ENCODE data around the gene HES2.
"Not testable (repeated sequence)": the region's sequence is repeated elsewhere in the genome, so short reads cannot be mapped to it uniquely, and the experiment has no call there.

The HES2 gene

GRCh38 chr1:6391951-6392808 is 27.5 kb downstream of the HES2 start:
- no peak for DNase-seq (ENCODE audit: insufficient read length, low spot score)
- TF ChIP-seq POLR2A (IDR thresholded peaks at IDR 0.05; ENCODE audit: low read depth, low read length) (no peak), POLR2AphosphoS5 (IDR thresholded peaks at IDR 0.05; ENCODE audit: low read depth, low read length) (no peak), SPI1 (IDR thresholded peaks at IDR 0.05; ENCODE audit: low read depth, low read length) (no peak), TAF1 (IDR thresholded peaks at IDR 0.05; ENCODE audit: low read depth, low read length) (no peak), POU2F2 (IDR thresholded peaks at IDR 0.05; ENCODE audit: low read depth, low read length) (no peak), PAX5 (IDR thresholded peaks at IDR 0.05; ENCODE audit: insufficient read depth, low read length, severe bottlenecking) (no peak)
- peak; percentile 72 for FAIRE-seq

DNA sequence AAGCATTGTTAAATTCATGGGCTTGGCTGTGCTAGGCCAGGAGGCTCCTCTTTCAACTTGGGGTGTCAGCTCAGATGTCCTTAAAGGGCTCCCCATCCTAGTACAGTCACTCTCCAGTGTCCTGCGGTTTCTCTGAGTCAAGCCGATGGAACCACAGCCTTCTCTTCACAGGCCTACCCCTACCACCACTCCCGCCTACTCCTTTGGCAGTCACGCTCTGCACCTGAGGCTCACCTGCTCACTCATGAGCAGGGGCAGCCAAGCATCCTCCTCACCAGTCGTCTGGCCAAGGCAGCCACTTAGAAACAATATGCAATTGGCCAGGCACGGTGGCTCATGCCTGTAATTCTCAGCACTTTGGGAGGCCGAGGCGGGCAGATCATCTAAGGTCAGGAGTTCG is 29.7 kb downstream of the HES2 start:
- DNase-seq (ENCODE audit: insufficient read length, low spot score) (no peak), FAIRE-seq (no peak)
- no peak for TF ChIP-seq PAX5 (IDR thresholded peaks at IDR 0.05; ENCODE audit: insufficient read depth, low read length, severe bottlenecking)
- TF ChIP-seq SPI1 (IDR thresholded peaks at IDR 0.05; ENCODE audit: low read depth, low read length) = no peak
- no peak for TF ChIP-seq POLR2A (IDR thresholded peaks at IDR 0.05; ENCODE audit: low read depth, low read length)
- no peak for TF ChIP-seq TAF1 (IDR thresholded peaks at IDR 0.05; ENCODE audit: low read depth, low read length)
- no peak for TF ChIP-seq POU2F2 (IDR thresholded peaks at IDR 0.05; ENCODE audit: low read depth, low read length)
- no peak for TF ChIP-seq POLR2AphosphoS5 (IDR thresholded peaks at IDR 0.05; ENCODE audit: low read depth, low read length)

DNA sequence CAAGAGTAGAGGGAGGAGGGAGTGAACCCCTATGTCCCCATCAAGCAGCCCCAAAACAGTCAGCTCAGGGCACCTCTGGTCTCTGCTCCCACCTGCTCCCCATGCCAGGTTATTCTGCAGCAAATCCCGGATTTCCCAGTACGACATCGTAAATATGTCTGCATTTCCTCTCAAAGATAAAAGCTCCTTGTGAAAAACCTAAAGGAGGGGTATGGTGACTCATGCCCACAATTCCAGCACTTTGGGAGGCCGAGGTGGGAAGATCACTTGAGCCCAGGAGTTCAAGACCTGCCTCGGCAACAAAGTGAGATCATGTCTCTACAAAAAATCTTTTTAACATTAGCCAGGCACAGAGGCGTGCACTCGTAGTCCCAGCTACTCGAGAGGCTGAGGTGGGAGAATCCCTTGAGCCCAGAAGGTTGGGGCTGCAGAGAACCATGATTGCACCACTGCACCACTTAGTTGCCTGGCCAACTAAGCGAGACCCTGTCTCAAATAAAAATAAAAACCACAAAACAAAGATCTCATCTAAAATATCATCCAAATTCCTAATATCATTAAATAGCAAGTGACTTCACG is 33.3 kb downstream of the HES2 start:
- DNase-seq (ENCODE audit: insufficient read length, low spot score) = no peak
- no peak for FAIRE-seq
- TF ChIP-seq POLR2AphosphoS5 (IDR thresholded peaks at IDR 0.05; ENCODE audit: low read depth, low read length) = no peak
- TF ChIP-seq PAX5 (IDR thresholded peaks at IDR 0.05; ENCODE audit: insufficient read depth, low read length, severe bottlenecking) = no peak
- no peak for TF ChIP-seq TAF1 (IDR thresholded peaks at IDR 0.05; ENCODE audit: low read depth, low read length)
- no peak for TF ChIP-seq POLR2A (IDR thresholded peaks at IDR 0.05; ENCODE audit: low read depth, low read length)
- TF ChIP-seq SPI1 (IDR thresholded peaks at IDR 0.05; ENCODE audit: low read depth, low read length) = no peak
- no peak for TF ChIP-seq POU2F2 (IDR thresholded peaks at IDR 0.05; ENCODE audit: low read depth, low read length)

DNA sequence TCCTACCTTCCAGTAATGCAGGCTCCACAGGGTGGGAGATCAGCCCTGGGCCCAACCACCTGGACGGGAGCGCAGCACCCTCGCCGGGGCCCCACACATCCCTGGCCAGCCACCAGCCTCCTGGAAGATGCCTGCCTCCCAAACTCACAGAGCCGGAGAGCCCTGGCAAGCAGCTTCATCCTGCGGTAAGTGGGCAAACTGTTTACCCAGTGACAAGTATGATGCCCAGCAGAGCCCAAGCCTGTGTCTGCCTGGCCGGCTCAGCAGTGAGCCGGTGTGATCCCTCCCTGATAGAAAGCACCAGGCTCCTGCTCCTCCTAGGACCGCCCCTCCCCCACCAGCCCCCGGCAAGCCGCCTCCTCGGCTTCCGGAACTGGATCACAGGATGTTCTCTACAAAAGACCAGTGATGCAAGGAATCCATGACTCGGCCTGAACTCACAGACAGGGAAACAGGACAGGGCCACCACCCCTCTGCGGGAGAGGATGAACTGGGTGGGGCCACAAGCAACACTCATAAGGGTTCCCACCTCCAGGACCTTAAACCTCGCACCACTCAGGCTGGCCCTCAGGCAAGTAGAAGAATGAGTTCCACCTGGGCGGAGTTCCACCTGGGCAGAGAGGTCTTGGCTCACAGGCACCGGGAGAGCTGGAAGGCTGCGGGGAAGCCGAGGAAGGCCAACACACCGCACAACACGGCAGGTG is 34.1 kb downstream of the HES2 start:
- DNase-seq (ENCODE audit: insufficient read length, low spot score) = no peak
- no peak for FAIRE-seq

DNA sequence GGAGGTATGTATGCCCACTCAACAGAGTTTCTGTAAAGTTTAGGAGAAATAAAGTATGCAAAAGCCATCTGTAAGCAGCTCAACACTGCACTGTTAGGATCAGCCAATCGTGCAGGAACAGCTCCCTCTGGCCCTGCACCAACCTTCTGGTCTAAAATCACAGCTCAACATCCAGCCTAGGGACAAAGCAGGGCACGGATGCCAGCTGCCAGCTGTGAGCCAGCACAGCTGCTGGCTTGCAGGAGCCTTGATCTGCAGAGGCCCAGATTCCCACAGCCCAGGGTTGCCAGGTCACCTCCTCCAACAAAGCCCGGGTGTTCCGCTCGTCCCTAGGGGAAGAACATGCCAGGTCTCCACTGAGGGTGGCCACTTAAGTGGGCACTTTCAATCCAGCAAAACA is 34.8 kb downstream of the HES2 start:
- TF ChIP-seq POLR2A (IDR thresholded peaks at IDR 0.05; ENCODE audit: low read depth, low read length) = no peak
- FAIRE-seq = no peak
- DNase-seq (ENCODE audit: insufficient read length, low spot score) = no peak

More for the DNA sequence above, 34.1 kb downstream of the HES2 start:
- TF ChIP-seq POLR2AphosphoS5 (IDR thresholded peaks at IDR 0.05; ENCODE audit: low read depth, low read length) (no peak), SPI1 (IDR thresholded peaks at IDR 0.05; ENCODE audit: low read depth, low read length) (no peak), PAX5 (IDR thresholded peaks at IDR 0.05; ENCODE audit: insufficient read depth, low read length, severe bottlenecking) (no peak), POU2F2 (IDR thresholded peaks at IDR 0.05; ENCODE audit: low read depth, low read length) (no peak), TAF1 (IDR thresholded peaks at IDR 0.05; ENCODE audit: low read depth, low read length) (no peak), POLR2A (IDR thresholded peaks at IDR 0.05; ENCODE audit: low read depth, low read length) (no peak)

DNA sequence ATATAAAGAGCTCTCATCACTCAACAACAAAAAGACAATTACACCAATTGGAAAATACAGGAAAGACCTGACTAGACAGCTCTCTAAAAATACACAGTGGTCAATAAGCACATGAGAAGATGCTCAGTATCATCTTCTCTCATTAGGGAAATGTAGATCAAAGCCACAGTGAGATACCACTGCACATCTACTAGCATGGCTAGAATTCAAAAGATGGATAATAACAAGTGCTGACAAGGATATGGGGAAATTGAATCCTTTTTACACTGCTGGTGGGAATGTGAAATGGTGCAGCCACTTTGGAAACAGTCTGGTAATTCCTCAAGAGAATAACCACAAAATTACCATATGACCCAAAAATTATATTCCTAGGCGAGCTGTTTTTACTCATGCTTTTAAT is 35.6 kb downstream of the HES2 start:
- FAIRE-seq = no peak
- TF ChIP-seq POU2F2 (IDR thresholded peaks at IDR 0.05; ENCODE audit: low read depth, low read length) (no peak), POLR2AphosphoS5 (IDR thresholded peaks at IDR 0.05; ENCODE audit: low read depth, low read length) (no peak)
- DNase-seq (ENCODE audit: insufficient read length, low spot score) = no peak

DNA sequence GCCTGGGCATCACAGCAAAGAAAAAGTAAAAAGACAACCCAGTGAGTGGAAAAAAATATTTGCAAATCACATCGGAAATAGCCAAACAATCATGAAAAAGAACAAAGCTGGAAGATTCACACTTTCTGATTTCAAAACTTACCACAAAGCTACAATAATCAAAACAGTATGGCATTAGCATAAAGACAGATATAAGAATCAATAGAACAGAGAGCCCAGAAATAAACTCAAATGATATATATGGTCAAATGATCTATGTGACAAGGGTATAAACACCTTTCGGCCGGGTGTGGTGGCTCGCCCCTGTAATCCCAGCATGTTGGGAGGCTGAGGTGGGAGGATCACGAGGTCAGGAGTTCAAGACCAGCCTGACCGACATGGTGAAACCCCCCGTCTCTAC is 39.7 kb downstream of the HES2 start:
- DNase-seq (ENCODE audit: insufficient read length, low spot score) (no peak), FAIRE-seq (no peak)
- TF ChIP-seq PAX5 (IDR thresholded peaks at IDR 0.05; ENCODE audit: insufficient read depth, low read length, severe bottlenecking) (no peak), POLR2A (IDR thresholded peaks at IDR 0.05; ENCODE audit: low read depth, low read length) (no peak), SPI1 (IDR thresholded peaks at IDR 0.05; ENCODE audit: low read depth, low read length) (no peak), POU2F2 (IDR thresholded peaks at IDR 0.05; ENCODE audit: low read depth, low read length) (no peak), TAF1 (IDR thresholded peaks at IDR 0.05; ENCODE audit: low read depth, low read length) (no peak), POLR2AphosphoS5 (IDR thresholded peaks at IDR 0.05; ENCODE audit: low read depth, low read length) (no peak)

GRCh38 chr1:6378096-6378746 is 41.5 kb downstream of the HES2 start:
- DNase-seq (ENCODE audit: insufficient read length, low spot score) = no peak
- TF ChIP-seq POLR2A (IDR thresholded peaks at IDR 0.05; ENCODE audit: low read depth, low read length) (no peak), SPI1 (IDR thresholded peaks at IDR 0.05; ENCODE audit: low read depth, low read length) (no peak), POLR2AphosphoS5 (IDR thresholded peaks at IDR 0.05; ENCODE audit: low read depth, low read length) (no peak), POU2F2 (IDR thresholded peaks at IDR 0.05; ENCODE audit: low read depth, low read length) (no peak), TAF1 (IDR thresholded peaks at IDR 0.05; ENCODE audit: low read depth, low read length) (no peak), PAX5 (IDR thresholded peaks at IDR 0.05; ENCODE audit: insufficient read depth, low read length, severe bottlenecking) (no peak)
- no peak for FAIRE-seq

GRCh38 chr1:6373961-6374720 is 45.6 kb downstream of the HES2 start:
- TF ChIP-seq POLR2AphosphoS5 (IDR thresholded peaks at IDR 0.05; ENCODE audit: low read depth, low read length) (no peak), PAX5 (IDR thresholded peaks at IDR 0.05; ENCODE audit: insufficient read depth, low read length, severe bottlenecking) (no peak), POU2F2 (IDR thresholded peaks at IDR 0.05; ENCODE audit: low read depth, low read length) (no peak)
- DNase-seq (ENCODE audit: insufficient read length, low spot score) (no peak), FAIRE-seq (no peak)

DNA sequence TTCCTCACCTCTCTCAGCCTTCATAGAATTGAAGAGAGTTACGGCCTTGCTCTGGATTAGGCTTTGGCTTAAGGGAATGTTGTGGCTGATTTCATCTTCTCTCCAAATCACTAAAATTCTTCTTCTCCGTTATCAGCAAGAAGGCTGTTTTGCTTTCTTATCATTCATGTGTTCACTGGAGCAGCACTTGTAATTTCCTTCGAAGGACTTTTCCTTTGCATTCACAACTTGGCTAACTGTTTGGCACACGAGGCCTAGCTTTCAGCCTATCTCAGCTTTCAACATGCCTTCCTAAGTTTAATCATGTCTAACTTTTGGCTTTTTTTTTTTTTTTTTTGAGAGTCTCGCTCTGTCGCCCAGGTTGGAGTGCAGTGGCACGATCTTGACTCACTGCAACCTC is 47.5 kb downstream of the HES2 start:
- not testable (repeated sequence) for DNase-seq (ENCODE audit: insufficient read length, low spot score); FAIRE-seq
